K562 (cell line): Measurements from ENCODE around the gene NUP210. TPM values are rescaled to one million over a fixed set of nuclear protein-coding genes. Genes with fewer than 3 reads are reported as not detected.
A peak's percentile ranks its signal among the peaks of the same experiment; 100 is the strongest.

Experiments used
- ATAC-seq: fragments of 200-7000 bp; cut with Tn5 transposase; 3 replicates; pipeline ENCODE4 v1.9.1; 2020; ENCODE audit warnings: moderate library complexity
- BruUV-seq: library from RNA; stranded (reverse); fragments of 400-500 nt; replicated peaks from 2 replicates; lab custom pipeline; 2021; lab: Mats Ljungman, UMichigan
- CTCF ChIA-PET: fragments of 300-600 bp; formaldehyde crosslinking; extraction: SDS; loops from one replicate; lab custom pipeline; 2021; ENCODE audit warnings: low intra/inter-chr PET ratio; lab: Yijun Ruan, JAX
- POLR2A ChIA-PET: fragments of 300-600, 350-650 bp; sonication (Branson Sonifier 250); formaldehyde crosslinking; extraction: SDS; loops from one replicate; lab custom pipeline; 2021; ENCODE audit warnings: antibody characterized with exemption, inconsistent platforms; lab: Yijun Ruan, JAX
- DNase-seq, 4 experiments: peaks; one replicate each; pipeline versions ENCODE4 v3.0.0 to v3.0.0-alpha.2; 2011 to 2018; ENCODE audit warnings: low spot score in 3 of 4, mixed read lengths in 3 of 4; ENCODE audit errors: extremely low read depth in 1 of 4
- FAIRE-seq: peaks from 2 replicates; lab custom pipeline; 2011; peaks lifted over from hg19 to GRCh38; lab: Jason Lieb, UNC
- H2AFZ ChIP-seq: 2 replicates; pipeline ENCODE4 v1.6.0; 2011; ENCODE audit warnings: low read depth, low read length, control low read depth, inconsistent platforms
- H3K27ac ChIP-seq: fragments of 200-600 bp; 3 replicates; pipeline ENCODE4 v1.8.0; 2011; ENCODE audit warnings: low read depth, mild to moderate bottlenecking, control low read depth, inconsistent platforms, low read length, moderate library complexity, mixed read lengths; ENCODE audit errors: extremely low read depth
- H3K27me3 ChIP-seq, 2 experiments: fragments of 300-600 bp in 1 of 2; 2 replicates in 1 of 2; 3 replicates in 1 of 2; pipeline versions ENCODE4 v1.6.0 to v1.8.0; 2011; ENCODE audit warnings: inconsistent platforms in 2 of 2, low read length in 2 of 2, mild to moderate bottlenecking in 1 of 2, mixed read lengths in 1 of 2, moderate library complexity in 1 of 2; ENCODE audit not compliant: control insufficient read depth in 2 of 2, insufficient read depth in 2 of 2
- H3K36me3 ChIP-seq: fragments of 300-600 bp; 3 replicates; pipeline ENCODE4 v1.8.0; 2011; ENCODE audit warnings: mild to moderate bottlenecking, low read length, inconsistent platforms; ENCODE audit not compliant: control insufficient read depth, insufficient read depth
- H3K4me1 ChIP-seq, 2 experiments: fragments of 200-600 bp in 1 of 2; replicated peaks in 1 of 2; 2 replicates in 1 of 2; 3 replicates in 1 of 2; pipeline versions ENCODE4 v1.5.1 to v1.8.0; 2011; ENCODE audit warnings: inconsistent platforms in 2 of 2, low read length in 2 of 2, mild to moderate bottlenecking in 1 of 2, mixed read lengths in 1 of 2, moderate library complexity in 1 of 2; ENCODE audit not compliant: control insufficient read depth in 2 of 2, insufficient read depth in 2 of 2
- H3K4me2 ChIP-seq: 2 replicates; pipeline ENCODE4 v1.6.1; 2011; ENCODE audit warnings: low read length, control low read depth, inconsistent platforms, mixed read lengths; ENCODE audit not compliant: insufficient read depth
- H3K4me3 ChIP-seq: fragments of 200-600 bp; sonication (generic), shearing (Covaris generic); 2 replicates; pipeline ENCODE4 v1.5.1; 2016; ENCODE audit warnings: control low read depth, inconsistent platforms
- H3K79me2 ChIP-seq: fragments of 200-600 bp; 3 replicates; pipeline ENCODE4 v1.8.0; 2011; ENCODE audit warnings: low read length, inconsistent platforms; ENCODE audit not compliant: control insufficient read depth, insufficient read depth
- H3K9ac ChIP-seq, 2 experiments: 2 replicates each; pipeline versions ENCODE4 v1.6.0 to v1.6.1; 2011; ENCODE audit warnings: low read depth in 2 of 2, low read length in 2 of 2, control low read depth in 1 of 2, inconsistent platforms in 1 of 2, mild to moderate bottlenecking in 1 of 2, mixed read lengths in 1 of 2; ENCODE audit not compliant: insufficient read depth in 1 of 2
- H3K9me1 ChIP-seq: one replicate; pipeline ENCODE4 v1.6.0; 2011; ENCODE audit warnings: inconsistent platforms, mild to moderate bottlenecking, low read length, moderate library complexity; ENCODE audit not compliant: control insufficient read depth, insufficient read depth
- H3K9me3 ChIP-seq: replicated peaks from 2 replicates; pipeline ENCODE4 v1.5.1; 2011; ENCODE audit warnings: low read depth, low read length, inconsistent platforms; ENCODE audit not compliant: control insufficient read depth, insufficient read depth
- H4K20me1 ChIP-seq: replicated peaks from 2 replicates; pipeline ENCODE4 v1.6.1; 2011; ENCODE audit warnings: low read length, inconsistent platforms, mixed read lengths; ENCODE audit not compliant: control insufficient read depth, insufficient read depth
- CEBPB ChIP-seq: fragments of 450-650 bp; IDR thresholded peaks from 2 replicates; pipeline ENCODE4 v1.6.1; 2016; ENCODE audit warnings: missing genetic modification characterization, missing compliant biosample characterization
- ETS1 ChIP-seq: conservative IDR thresholded peaks from 2 replicates; pipeline ENCODE4 v1.6.1; 2011; ENCODE audit warnings: low read depth, mild to moderate bottlenecking, low read length; ENCODE audit not compliant: control insufficient read depth
- MAX ChIP-seq: sonication (generic); formaldehyde crosslinking; IDR thresholded peaks from 2 replicates; pipeline ENCODE4 v1.9.0; 2022; ENCODE audit warnings: mild to moderate bottlenecking, missing genetic modification reagents
- POLR2A ChIP-seq: fragments of 450-650 bp; conservative IDR thresholded peaks from 2 replicates; pipeline ENCODE4 v1.6.1; 2016
- SUPT5H ChIP-seq: fragments of 450-650 bp; IDR thresholded peaks from 2 replicates; pipeline ENCODE4 v1.6.1; 2016
- USF1 ChIP-seq: sonication (generic); formaldehyde crosslinking; IDR thresholded peaks from 2 replicates; pipeline ENCODE4 v1.9.0; 2022; ENCODE audit warnings: mild to moderate bottlenecking, missing genetic modification reagents
- ZBTB17 ChIP-seq: fragments of 450-650 bp; formaldehyde crosslinking; IDR thresholded peaks from 2 replicates; pipeline ENCODE4 v1.4.0; 2020; ENCODE audit warnings: mild to moderate bottlenecking
- WGBS: fragments of 100-300 bp; shearing (Covaris generic); methylation state at CpG from one replicate; pipeline ENCODE4 v1.1.6; 2016; ENCODE audit warnings: low coverage, mixed read lengths; ENCODE audit not compliant: insufficient coverage; ENCODE audit errors: missing lambda C conversion rate; 5-methylcytosine and 5-hydroxymethylcytosine counted together
- in situ Hi-C: fragments of 300-500 bp; cut with MboI; formaldehyde crosslinking; loops from 4 replicates; pipeline ENCODE4 v1.15.0; 2018; ENCODE audit warnings: inconsistent platforms, mixed read lengths
- intact Hi-C: fragments of 100-400 bp; cut with micrococcal nuclease; formaldehyde crosslinking; loops from 2 replicates; pipeline ENCODE4 v1.14.2; 2022
- polyA plus RNA-seq, 8 experiments: library from polyadenylated mRNA; depleted of rRNA in 4 of 8; stranded (reverse) in 5 of 8; unstranded in 3 of 8; fragments of >200 nt; fragmentation: Nextera tagmentation in 2 of 8; fragmentation: Illumina TruSeq in 1 of 8; extraction: Ambion mirVana in 2 of 8; extraction: Trizol in 1 of 8; gene quantifications; 2 replicates each; pipeline versions ENCODE4 v1.2.1 to v1.2.3, GENCODE V29; 2011 to 2014; ENCODE audit warnings: inconsistent platforms in 1 of 8, missing spikeins in 1 of 8
- total RNA-seq, 7 experiments: library from RNA; depleted of rRNA in 6 of 7; stranded (reverse); fragments of >200 nt in 6 of 7; fragmentation: Illumina TruSeq in 2 of 7; extraction: Trizol in 2 of 7; gene quantifications; 2 replicates each; pipeline versions ENCODE4 v1.2.1 to v1.2.3, GENCODE V29; 2011 to 2021; ENCODE audit warnings: low replicate concordance in 1 of 7

NUP210 gene
- total and polyA plus RNA-seq, 9 of the 15 experiments (the other 6 are each of a cell fraction or from before 2014, with no cell fraction given) = 1.2 to 138 (median 44.0) TPM

GRCh38 chr3:13408890-13409289 is 11.2 kb downstream of the NUP210 start:
- TF ChIP-seq ZBTB17 (no peak), ETS1 (no peak), MAX (CRISPR knock-in tag) (peak; percentile 52), CEBPB (tag) (no peak), USF1 (CRISPR knock-in tag) (peak; percentile 37; the same call in 1 of the 2 replicates), POLR2A (0 out of 2 replicates have a peak, but pooled peaks have one; percentile 42), SUPT5H (peak; percentile 48; the same call in 1 of the 2 replicates)
- FAIRE-seq = no peak
- POLR2A ChIA-PET = interaction anchor here (0.6 to 0.8 kb wide), 2 partner anchors 38 to 571 kb away, joined by 3 read pairs; no protein-coding TSS in a partner anchor
- Histone ChIP-seq H3K27me3 (no peaks in the 10 kb centered on the region), H3K4me1 (peaks cover 29 to 32% of the 10 kb centered on the region in 2 experiments; a peak in 4 of 5 replicates), H3K36me3 (peaks cover 35% of the 10 kb centered on the region; the same call in 2 of the 3 replicates), H3K27ac (no peak overlapping the region), H3K9me3 (peaks cover 19% of the 10 kb centered on the region), H3K4me2 (no peak overlapping the region), H2AFZ (no peak overlapping the region), H3K9ac (no peak overlapping the region), H3K79me2 (peaks cover 87% of the 10 kb centered on the region), H3K9me1 (no peaks in the 10 kb centered on the region), H3K4me3 (no peak overlapping the region), H4K20me1 (peaks cover 12% of the 10 kb centered on the region)
- WGBS = 92% methylated on average over 2 of the region's 2 CpGs
- DNase-seq = no peak
- no peak for ATAC-seq
- in situ Hi-C loops = no loop called here
- no TSS peak for BruUV-seq
- intact Hi-C loops = no loop called here
- CTCF ChIA-PET = no interaction called here
